ENCODE data around the gene POU2F1. TPM values are rescaled to one million over a fixed set of nuclear protein-coding genes. Genes with fewer than 3 reads are reported as not detected.

Gene POU2F1
- total and polyA plus RNA-seq, 11 donors, result 2.4 to 13.4 (median 8.8) TPM

DNA sequence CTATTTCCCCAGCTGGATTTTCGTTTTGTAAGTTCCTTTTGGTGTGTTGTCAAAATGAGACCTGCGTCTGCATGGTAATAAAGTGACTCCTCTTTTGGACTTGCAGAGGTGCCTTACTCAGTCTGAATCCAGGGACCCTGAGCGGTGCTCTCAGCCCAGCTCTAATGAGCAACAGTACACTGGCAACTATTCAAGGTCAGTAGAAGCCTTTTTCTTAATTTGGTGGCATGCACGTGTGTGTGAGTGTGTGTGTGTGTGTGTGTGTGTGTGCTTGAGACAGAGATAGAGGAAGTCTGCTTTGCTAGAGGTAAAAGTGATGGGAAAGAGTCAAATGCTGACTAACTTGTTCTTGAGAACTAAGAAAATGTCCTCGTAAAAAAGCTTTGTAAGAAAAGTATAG lies 192.2 kb downstream of the POU2F1 start:
- TF ChIP-seq, protein P1, sequence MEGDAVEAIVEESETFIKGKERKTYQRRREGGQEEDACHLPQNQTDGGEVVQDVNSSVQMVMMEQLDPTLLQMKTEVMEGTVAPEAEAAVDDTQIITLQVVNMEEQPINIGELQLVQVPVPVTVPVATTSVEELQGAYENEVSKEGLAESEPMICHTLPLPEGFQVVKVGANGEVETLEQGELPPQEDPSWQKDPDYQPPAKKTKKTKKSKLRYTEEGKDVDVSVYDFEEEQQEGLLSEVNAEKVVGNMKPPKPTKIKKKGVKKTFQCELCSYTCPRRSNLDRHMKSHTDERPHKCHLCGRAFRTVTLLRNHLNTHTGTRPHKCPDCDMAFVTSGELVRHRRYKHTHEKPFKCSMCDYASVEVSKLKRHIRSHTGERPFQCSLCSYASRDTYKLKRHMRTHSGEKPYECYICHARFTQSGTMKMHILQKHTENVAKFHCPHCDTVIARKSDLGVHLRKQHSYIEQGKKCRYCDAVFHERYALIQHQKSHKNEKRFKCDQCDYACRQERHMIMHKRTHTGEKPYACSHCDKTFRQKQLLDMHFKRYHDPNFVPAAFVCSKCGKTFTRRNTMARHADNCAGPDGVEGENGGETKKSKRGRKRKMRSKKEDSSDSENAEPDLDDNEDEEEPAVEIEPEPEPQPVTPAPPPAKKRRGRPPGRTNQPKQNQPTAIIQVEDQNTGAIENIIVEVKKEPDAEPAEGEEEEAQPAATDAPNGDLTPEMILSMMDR (IDR thresholded peaks at IDR 0.05), result no peak
- no peak for TF ChIP-seq POLR2A (IDR thresholded peaks at IDR 0.05)
- intact Hi-C loops (cut with DNase I), result no loop called here
- DNase-seq (no peak), ATAC-seq (no peak)
- H3K9me3 ChIP-seq, result no peaks in the 10 kb centered on the region
- H3K4me1 ChIP-seq, result no peaks in the 10 kb centered on the region
- H3K27me3 ChIP-seq, result no peaks in the 10 kb centered on the region
- peaks cover 0 to 86% (median 51%) of the 10 kb centered on the region in 9 donors for H3K36me3 ChIP-seq
- WGBS, 4 donors, result 77 to 82% (median 81%) methylated on average over 5 of the region's 5 CpGs
- H3K4me3 ChIP-seq, result no peak overlapping the region
- H3K27ac ChIP-seq, result no peak overlapping the region

DNA sequence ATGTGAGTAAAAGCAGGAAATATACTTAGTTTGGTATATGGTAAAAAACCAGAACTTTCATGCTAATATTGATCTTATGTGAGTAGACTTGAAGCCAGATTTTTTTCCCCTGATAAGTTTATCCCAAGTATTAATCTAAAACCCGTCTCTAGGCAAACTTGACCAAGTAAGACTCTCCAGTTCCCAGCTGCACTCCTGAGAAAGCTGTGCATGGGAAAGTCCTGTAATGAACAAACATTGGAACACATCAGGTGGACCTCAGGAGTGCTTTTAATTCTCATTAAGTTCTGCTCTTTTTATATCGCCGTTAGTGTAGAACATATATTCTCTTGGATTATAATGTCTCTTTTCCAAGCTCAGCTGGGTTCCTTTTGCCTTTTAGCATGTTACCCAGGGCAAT lies 192.6 kb downstream of the POU2F1 start:
- intact Hi-C loops (cut with DNase I), result no loop called here
- no peak overlapping the region for H3K4me3 ChIP-seq
- TF ChIP-seq, protein P1 (IDR thresholded peaks at IDR 0.05), result no peak
- no peak for TF ChIP-seq POLR2A (IDR thresholded peaks at IDR 0.05)
- peaks cover 0 to 84% (median 51%) of the 10 kb centered on the region in 9 donors for H3K36me3 ChIP-seq
- H3K4me1 ChIP-seq, result no peaks in the 10 kb centered on the region
- ATAC-seq (no peak), DNase-seq (no peak)
- H3K9me3 ChIP-seq, result no peaks in the 10 kb centered on the region
- no peaks in the 10 kb centered on the region for H3K27me3 ChIP-seq
- no peak overlapping the region for H3K27ac ChIP-seq
- WGBS, 4 donors, result 93 to 96% (median 94%) methylated on average over 3 of the region's 3 CpGs

DNA sequence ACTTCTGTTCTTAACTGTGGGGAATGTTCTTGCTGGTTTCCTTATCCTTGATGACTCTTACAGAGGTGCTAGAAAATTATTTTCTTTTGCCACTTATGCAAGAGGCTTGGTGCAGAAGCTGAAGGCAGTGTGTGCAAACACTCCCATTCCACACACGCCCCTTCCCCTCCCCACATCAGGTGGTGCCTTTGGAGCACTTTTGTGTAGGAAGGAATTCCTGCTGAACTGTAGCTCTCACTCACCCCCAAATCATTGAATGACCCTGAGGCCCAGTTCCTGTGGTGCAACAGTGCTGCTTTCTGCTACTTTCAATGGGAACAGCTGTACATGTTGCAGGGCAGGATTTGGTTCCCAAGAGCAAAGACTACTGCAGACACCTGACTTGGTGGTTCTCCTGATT lies 195.8 kb downstream of the POU2F1 start:
- Histone ChIP-seq H3K4me3 (no peak overlapping the region), H3K27me3 (no peaks in the 10 kb centered on the region), H3K36me3 (peaks cover 0 to 64% (median 49%) of the 10 kb centered on the region in 9 donors), H3K9me3 (no peaks in the 10 kb centered on the region), H3K27ac (no peak overlapping the region), H3K4me1 (no peaks in the 10 kb centered on the region)
- DNase-seq (no peak), ATAC-seq (no peak)
- intact Hi-C loops (cut with DNase I), result no loop called here
- 94 to 100% (median 95%) methylated on average over 1 of the region's 1 CpG for WGBS, 4 donors
- TF ChIP-seq, protein P1 (IDR thresholded peaks at IDR 0.05), result no peak
- no peak for TF ChIP-seq POLR2A (IDR thresholded peaks at IDR 0.05)

DNA sequence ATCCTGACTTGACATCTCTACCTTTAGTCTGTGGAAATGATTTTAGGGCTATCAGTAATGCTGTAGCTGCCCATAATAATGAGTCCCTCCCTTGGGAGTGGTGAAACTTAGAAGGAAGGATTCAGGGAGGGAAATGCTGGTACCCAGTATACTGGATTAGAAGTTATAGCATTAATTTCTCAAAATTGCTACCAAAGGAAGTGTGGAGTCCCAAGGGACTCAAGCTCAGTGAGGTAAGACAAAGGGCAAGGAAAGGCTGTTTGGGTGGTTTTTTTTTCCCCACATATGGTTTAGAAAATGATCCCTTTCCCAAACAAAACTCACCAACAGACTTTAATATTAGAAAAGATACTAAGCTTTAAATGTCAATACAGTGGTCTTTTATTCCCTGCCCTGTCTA lies 197.7 kb downstream of the POU2F1 start:
- intact Hi-C loops (cut with DNase I), result no loop called here
- TF ChIP-seq, protein P1 (IDR thresholded peaks at IDR 0.05), result no peak
- no peak for TF ChIP-seq POLR2A (IDR thresholded peaks at IDR 0.05)
- Histone ChIP-seq H3K9me3 (no peaks in the 10 kb centered on the region), H3K27ac (no peak overlapping the region), H3K4me1 (no peaks in the 10 kb centered on the region), H3K27me3 (no peaks in the 10 kb centered on the region), H3K36me3 (peaks cover 0 to 49% (median 32%) of the 10 kb centered on the region in 9 donors), H3K4me3 (no peak overlapping the region)
- ATAC-seq, result no peak
- DNase-seq, result no peak
